Measurements from ENCODE around the gene DSE.
A peak's percentile ranks its signal among the peaks of the same experiment; 100 is the strongest.
"Not testable (repeated sequence)": the region's sequence is repeated elsewhere in the genome, so short reads cannot be mapped to it uniquely, and the experiment has no call there.

Gene DSE

DNA sequence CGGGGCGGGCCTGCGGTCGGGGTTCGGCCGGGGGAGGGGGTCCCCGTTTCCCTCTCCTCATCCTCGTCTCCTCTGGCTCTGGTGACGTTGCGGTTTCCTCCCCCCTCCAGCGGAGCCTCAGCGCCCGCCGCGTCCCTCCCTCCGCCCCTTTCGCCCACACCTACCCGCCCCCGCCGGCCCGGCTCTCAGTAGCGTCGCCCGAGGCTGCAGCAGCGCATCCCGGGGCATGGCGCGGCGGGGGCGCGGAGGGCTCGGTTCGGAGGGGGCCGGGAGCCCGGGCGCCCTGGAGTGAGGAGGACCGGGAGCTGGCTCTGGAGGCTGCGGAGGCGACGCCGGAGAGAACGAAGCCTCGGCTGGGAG, at the start of gene DSE:
TSS of gene DSE (plus strand) at position 188 of the 360 bp plus-strand sequence. CDS start 28,304 bp downstream, outside the sequence.
- peak; percentile 64 for DNase-seq

DNA sequence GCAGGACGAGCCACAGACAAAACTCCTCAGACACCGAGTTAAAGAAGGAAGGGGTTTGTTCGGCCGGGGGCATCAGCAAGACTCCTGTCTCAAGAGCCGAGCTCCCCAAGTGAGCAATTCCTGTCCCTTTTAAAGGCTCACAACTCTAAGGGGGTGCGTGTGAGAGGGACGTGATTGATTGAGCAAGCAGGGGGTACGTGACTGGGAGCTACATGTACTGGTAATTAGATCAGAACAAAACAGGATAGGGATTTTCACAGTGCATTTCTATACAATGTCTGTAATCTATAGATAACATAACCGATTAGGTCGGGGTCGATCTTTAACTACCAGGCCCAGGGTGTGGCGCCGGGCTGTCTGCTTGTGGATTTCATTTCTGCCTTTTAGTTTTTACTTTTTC, 48.8 kb upstream of the DSE start:
- DNase-seq, result not testable (repeated sequence)

DNA sequence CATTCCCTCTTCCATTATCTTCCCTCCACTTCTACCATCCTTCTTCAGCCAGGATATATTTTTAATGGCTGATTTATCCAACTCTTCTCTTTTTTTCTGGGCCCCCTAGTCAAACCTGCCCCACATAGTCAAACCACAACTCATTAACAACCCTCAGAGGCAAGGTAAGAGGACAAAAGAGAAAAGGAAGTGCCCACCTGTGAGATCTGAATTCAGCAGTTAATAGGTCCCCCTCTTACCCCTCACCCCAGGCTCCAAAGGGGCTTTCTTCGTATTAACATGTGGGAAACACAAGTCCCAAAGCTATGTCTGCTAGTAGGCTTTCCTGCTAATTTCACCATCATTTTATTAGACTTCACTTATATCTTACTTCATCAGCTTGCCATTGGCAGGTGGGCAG, 46.9 kb upstream of the DSE start:
- DNase-seq, result no peak

DNA sequence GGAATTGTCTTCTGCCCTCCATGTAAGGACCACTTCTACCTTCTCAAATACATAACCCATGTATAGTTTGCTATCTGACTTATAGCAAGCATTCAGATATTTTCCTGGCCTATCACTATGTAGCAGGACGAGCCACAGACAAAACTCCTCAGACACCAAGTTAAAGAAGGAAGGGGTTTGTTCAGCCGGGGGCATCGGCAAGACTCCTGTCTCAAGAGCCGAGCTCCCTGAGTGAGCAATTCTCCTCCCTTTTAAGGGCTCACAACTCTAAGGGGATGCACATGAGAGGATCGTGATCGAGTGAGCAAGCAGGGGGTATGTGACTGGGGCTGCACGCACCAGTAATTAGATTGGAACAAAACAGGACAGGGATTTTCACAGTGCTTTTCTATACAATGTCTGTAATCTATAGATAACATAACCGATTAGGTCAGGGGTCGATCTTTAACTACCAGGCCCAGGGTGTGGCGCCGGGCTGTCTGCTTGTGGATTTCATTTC, 45.1 kb upstream of the DSE start:
- DNase-seq, result not testable (repeated sequence)

DNA sequence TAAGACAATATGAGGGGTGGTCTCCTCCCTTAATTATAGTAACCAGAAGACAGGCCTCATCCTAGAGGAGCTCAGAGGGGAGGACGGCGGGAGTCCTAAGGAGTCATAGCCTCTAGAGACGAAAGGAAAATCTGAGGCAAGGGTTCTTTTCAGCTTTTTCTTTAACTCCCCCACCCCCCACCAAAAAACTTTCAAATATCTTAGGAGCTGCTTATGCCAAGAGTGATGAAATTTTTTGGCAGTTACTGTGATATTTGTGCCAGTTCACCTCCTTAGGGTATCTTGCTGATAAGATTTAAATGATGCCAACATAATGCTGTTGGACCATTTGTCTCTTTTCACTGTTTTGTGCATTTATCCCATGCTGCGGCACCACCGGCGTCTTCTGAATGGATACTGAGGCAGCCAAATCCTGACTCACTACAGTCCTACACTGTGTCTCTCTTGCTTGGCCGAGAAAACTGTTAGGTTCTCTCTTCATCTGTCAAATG, 44.5 kb upstream of the DSE start:
- DNase-seq, result no peak

DNA sequence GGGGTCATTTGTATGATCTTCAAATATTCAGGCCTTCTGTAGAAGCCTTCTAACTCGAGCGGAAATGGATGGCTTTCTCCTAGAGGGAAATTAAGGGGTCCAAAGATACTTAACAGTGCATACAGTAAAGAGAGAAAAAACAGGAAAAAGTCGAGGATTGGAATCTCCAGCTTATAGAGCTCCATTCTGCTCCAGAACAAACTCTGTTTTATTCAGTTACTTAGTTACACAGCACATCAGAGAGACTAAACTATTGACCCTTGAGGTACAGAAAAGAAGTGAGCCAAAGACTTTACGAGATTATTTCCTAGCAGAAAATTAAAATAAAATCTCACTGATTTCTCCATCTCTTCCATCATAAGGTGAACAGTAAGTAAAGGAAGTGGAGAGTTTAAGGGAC, 43.8 kb upstream of the DSE start:
- no peak for DNase-seq

DNA sequence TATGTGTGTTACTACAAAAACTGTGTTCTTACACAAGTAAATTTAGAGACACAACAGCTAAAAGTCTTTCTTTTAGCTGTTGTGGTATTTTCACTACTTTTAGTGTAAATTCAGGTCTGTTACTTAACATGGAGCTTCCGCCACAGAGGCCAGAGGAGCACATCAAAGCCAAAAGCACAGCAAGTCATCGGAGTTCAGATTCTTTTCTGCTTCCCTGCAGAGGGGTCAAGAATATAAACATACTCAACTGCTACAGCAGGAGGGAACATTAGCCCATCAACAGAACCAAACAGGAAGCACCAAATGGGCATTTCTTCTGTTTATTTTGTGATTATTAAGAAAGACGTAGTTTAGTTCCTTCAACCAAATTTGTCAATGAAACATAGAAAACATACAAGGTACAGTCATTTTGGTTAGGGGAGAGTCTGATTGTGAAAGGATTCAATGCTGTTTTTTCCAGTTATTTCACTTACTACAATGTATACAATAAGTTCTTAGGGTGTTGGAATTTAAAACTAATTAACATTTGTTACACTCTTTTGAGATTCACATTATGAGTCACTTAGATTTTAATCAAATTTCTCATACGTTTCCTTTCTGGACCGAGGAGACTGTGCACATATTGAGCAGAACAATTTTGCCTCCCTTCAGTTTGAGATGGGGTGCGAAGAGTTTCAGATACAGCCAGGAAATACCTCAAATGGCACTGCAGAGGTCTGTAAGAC, 42.8 kb upstream of the DSE start:
- DNase-seq, result no peak

DNA sequence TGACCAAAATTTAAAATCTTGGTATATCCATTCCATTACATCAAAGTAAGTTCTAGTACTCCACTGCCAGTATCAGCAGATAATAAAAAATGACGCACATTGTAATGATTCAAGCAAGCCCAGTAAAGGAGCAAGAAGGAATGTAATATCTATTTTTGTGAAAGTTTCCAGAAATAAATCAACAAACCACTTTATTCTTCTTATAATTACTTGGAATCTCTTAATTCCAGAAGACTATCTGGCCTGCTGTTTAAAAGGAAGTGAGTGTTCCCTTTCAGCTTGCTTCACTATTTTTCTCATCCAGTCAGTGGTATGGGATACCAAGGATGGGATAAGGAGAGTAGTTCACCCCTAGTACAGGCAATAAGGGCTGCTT, 42.2 kb upstream of the DSE start:
- no peak for DNase-seq

DNA sequence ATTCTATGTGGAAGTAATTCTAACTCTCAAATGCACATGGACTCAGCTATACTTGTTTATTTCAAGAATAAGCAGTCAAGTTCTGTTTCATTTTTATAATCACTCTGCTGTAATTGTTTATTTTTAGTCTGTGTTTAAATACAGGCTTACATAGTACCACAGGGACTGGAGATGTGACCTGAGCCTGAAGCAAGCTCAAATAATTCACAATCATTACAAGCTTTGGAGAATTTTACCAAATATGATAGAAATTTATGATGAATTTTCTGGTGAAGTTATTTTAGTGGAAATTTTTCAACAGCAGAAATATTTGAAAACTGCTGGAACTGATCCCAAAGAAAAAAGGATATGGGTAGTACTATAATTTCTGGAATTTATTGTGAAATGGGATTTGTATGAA, 41.6 kb upstream of the DSE start:
- no peak for DNase-seq

DNA sequence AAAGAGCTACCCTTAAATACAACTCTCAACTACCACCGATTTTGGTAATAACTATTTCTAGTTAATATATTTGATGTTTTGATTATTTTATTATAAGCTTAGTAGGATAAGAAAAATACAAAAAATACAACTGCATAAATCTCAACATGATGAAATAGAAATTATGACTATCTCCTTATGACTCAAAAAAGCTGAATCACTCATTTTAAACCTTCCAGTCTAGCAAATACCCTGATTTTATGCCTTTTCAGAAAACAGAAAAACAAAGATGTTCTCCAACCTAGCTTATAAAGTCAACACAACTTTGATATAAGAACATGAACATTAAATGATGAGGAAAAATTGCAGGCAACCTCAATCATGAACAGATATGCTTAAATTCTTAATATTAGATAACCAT, 40.2 kb upstream of the DSE start:
- DNase-seq, result no peak

DNA sequence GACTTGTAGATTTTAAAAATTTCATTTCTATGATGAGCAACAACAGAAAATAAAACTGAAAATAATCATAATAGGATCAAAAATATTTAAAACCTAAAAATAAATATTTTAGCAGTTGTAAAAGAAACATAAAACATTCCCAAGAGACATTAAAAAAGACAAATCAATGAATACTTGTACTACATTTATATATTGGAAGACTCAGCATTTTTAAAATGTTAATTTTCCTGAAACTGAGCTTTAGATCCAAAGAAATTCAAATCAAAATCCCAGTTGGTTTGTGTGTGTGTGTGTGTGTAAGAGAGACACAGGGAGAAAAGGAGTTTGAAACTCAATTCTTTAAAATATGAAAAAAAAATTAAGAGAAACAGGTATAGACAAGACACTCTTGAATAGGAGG, 38.7 kb upstream of the DSE start:
- DNase-seq, result no peak

DNA sequence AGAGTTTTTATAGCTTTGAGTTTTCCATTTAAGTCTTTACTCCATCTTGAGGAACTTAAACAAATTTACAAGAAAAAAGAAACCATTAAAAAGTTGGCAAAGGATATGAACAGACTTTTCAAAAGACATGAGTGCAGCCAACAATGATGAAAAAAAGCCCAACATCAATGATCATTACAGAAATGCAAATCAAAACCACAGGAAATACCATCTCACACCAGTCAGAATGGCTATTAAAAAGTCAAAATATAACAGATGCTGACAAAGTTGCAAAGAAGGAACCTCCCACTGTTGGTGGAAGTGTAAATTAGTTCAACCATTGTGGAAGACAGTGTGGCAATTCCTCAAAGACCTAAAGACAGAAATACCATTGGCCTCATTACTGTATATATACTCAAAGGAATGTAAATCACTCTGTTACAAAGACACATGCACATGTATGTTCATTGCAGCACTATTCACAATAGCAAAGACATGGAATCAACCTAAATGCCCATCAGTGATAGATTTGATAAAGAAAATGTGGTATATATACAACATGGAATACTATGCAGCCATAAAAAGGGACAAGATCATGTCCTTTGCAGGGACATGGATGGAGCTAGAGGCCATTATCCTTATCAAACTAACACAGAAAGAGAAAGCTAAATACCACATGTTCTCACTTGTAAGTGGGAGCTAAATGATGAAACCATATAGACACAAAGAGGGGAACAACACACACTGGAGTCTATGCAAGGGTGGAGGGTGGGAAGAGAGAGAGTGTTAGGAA, 35.9 kb upstream of the DSE start:
- DNase-seq, result not testable (repeated sequence)

DNA sequence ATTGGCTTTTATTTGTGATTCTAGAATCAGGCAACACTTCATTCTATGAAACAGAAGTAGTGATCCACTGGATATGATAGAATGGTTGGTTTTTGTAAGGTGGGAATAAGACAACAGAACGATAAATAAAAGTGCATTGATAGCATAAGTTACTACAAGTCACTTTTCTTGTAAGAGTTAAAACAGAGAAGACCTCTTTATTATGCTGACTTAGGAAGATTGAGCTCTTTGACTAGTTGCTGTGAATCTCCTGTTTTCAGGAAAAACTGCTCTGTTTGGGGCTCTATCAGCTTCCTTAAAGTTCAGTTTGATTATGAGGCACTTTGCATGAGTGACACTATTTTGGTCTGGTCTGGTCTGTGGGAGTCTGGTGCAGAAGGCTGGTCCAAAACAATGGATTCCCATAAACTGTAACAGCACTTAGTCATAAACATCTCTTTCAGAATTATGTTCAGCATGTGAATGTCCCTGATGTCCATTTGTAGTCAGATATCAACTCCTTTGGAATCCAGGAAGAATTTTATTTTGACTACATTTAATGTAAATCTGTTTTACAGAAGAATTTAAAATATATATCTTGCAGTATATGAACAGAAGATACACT, 35.0 kb upstream of the DSE start:
- no peak for DNase-seq

DNA sequence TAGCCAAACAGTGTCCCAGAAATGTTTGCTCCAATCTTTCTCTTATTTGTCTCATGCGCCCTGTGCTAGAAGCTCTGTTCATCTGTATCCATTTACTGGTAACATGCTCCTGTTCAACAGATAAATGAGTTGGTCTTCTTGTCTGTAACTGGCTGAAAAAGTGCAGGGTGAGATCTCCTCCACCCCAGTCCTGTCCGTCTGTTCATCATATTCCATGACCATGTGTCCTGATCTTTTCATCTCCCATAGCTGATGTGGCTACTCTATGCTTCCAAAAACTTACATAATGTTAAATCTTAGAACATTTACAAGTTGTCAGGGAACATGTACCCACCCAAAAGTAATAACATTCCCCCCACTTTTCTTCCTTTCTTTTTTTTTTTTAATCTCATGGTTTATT, 31.8 kb upstream of the DSE start:
- no peak for DNase-seq

DNA sequence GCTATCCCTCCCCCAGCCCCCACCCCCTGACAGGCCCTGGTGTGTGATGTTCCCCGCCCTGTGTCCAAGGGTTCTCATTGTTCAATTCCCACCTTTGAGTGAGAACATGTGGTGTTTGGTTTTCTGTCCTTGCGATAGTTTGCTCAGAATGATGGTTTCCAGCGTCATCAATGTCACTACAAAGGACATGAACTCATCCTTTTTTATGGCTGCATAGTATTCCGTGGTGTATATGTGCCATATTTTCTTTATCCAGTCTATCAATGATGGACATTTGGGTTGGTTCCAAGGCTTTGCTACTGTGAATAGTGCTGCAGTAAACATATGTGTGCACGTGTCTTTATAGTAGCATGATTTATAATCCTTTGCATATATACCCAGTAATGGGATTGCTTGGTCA, 30.1 kb upstream of the DSE start:
- DNase-seq, result not testable (repeated sequence)

DNA sequence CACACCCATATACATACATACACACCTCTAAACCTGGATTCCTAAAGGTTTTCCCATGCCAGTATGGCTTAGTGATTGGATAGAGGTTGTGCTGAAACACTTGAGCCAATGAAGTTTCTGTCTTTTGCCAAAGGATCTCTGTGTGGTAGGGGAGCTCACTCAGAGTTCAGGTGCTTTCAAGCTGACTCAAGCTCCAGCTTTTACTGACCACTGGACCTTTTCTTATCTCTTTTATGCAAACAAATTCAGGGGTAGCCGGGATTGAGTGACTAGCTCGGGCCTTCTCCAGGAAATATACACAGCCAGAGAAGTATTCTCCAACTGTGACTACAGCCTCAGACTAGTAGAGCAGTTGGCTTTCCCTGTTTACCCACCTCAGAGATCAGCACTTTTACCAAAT, 21.5 kb upstream of the DSE start:
- DNase-seq, result no peak

DNA sequence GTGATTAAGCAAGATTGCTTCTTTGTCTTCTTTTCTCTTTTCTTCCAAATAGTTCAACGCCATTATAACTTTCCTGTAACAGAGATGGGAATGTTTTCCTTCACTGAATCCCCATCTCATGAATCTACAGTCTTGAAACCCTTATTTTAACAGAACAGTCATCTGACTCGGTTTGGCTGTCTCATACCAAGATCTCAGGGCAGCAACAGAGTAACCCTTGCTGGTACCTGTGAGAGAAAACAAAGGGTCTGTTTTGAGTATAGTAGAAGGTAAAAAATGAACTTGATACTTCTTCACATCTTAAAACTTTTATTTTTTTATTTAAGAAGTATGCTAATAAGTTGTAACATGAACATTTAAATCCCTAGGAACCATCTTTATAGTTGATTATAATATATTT, 19.6 kb upstream of the DSE start:
- DNase-seq, result no peak

DNA sequence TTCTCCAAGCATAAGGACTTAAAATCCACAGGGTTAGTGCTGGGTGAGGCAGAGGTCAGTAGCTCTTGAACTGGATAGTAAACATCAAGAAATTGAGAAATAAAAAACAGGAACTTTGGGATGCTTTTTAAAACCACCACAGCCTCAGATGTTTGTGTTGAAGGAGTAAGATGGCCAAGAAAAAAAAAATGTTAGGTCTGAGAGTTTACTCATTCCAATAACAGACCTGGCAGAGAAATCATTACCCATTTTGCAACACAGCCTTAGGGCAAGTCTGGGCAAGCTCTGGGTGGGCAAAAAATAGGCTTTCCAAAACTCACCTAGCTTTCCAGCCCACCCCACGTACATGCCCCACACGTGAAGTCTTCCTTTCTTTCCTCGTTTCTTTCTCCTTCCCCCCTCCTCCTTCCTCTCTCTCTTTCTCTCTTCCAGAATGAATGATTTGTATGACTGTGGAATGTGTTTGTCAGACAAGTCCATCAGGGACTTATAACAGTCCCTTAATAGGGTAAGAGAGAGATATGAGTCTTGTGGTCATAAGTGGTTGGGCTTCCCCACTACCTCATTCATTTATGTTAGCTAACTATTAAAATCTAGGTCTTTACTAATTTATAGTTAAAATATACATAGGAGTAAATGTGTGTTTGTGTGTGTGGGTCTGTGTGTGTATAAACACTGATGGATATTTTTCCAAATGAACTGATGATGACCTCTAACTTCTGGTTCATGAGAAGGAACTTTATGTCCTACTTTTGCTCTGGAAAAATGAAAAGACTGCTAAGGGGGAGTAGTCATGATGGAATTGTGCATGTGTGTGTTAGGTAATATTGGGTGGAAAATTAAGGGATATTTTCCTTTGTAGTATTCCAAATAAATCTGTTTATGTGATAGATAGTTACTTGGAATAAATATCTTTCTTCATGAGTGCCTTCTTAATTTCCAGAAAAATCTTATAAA, 18.0 kb upstream of the DSE start:
- no peak for DNase-seq

DNA sequence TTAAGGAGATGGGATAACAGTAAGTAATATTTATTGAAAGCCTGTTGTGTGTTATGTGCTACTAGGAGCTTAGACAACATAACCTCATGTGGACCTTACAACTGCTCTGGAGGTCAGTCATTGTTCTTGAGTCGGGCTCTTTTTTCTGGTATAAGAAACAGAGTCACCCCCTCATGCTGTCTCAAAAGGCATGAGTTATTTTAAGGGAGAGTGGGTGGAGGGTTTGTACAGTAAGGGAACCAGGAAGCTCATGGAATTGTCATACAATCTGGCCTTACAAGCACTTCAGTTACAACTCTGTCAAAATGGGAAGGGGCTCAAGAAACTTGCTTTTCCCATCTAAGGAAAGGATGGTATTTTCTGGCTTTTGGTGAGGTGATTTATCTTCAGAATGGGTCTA, 16.5 kb upstream of the DSE start:
- DNase-seq, result no peak

DNA sequence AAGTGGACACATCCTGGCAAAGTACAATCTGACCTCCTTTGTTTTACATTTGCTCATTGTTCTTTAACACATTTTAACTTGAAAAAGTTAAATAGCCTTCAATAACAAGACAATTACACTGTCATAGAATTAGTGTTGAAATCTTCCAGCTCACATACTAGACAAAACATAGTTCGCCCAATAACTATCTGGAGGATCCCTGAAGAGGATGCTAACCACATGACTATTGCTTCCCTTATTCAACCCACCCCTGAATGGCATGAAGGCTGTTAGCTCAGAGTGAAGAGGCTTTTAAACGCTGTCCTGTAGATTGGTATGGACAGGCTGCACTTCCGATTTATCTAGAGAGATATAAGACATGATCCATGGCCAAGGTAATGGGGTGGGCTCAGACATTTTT, 15.0 kb upstream of the DSE start:
- DNase-seq, result no peak

DNA sequence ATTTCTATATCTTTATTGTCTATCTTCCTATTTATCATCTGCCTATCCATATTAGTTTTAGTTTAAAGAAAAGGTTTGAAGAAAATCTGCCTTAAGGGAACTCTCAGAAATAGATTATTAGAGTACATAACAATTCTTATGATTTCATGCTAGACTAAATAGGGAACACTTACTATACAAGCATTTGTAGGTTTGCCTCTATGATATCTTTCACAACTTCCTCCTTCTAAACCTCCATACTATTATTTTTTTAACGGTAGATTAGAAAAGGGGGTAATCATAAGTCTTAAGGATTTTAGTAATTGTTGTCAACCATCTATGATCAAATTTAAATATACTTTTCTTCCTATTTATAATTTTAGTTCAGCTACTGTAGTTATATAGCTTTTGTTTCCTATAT, 11.6 kb upstream of the DSE start:
- no peak for DNase-seq

DNA sequence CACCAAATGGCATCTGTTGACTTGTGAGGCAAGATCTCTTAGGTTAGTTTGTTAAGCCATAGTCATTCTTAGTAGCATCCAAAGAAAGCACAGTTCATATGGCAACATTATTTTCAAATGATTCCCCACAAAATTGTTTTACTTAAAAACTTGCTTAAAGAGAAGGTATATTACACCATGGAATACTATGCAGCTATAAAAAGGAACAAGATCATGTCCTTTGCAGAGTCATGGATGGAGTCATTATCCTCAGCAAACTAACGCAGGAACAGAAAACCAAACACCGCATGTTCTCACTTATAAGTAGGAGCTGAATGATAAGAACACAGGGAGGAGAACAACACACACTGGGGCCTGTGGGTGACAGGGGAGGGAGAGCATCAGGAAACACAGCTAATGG, 10.9 kb upstream of the DSE start:
- no peak for DNase-seq

DNA sequence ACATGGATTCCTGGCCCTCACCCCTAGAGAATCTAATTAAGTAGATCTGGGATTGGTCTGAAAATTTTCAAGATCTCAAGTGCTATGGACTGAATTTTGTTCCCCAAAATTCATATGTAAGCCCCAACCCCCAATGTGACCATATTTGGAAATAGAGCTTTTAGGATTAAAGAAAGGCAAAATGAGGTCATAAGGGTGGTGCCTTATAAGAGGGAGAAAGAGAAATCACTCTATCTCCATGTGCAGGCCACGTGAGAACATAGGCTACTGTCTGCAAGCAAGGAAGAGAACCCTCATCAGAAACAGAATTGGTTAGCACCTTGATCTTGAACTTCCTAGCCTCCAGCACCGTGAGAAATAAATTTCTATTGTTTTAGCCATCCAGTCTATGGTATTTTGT, 8.5 kb upstream of the DSE start:
- no peak for DNase-seq
